Parathyroid adenoma (tissue), 2 donors: Measurements from ENCODE around the gene METTL1.
A peak's percentile ranks its signal among the peaks of the same experiment; 100 is the strongest.

Experiments
- H2AFZ ChIP-seq: fragments of 300-600 bp; sonication (generic); one replicate; pipeline ENCODE4 v1.7.0; 2017; ENCODE audit warnings: antibody characterized with exemption, mild to moderate bottlenecking
- H3K27ac ChIP-seq: fragments of 300-600 bp; sonication (generic); one replicate; pipeline ENCODE4 v1.7.0; 2017
- H3K27me3 ChIP-seq: fragments of 300-600 bp; sonication (generic); one replicate; pipeline ENCODE4 v1.7.0; 2017; ENCODE audit warnings: low read length; ENCODE audit not compliant: control insufficient read depth, insufficient read depth
- H3K36me3 ChIP-seq: fragments of 300-600 bp; sonication (generic); one replicate; pipeline ENCODE4 v1.7.0; 2017; ENCODE audit warnings: low read length; ENCODE audit not compliant: control insufficient read depth, insufficient read depth
- H3K4me1 ChIP-seq: fragments of 300-600 bp; sonication (generic); one replicate; pipeline ENCODE4 v1.7.0; 2017; ENCODE audit warnings: control low read depth
- H3K4me2 ChIP-seq: fragments of 300-600 bp; sonication (generic); one replicate; pipeline ENCODE4 v1.7.0; 2017; ENCODE audit warnings: low read length
- H3K4me3 ChIP-seq: fragments of 300-600 bp; sonication (generic); one replicate; pipeline ENCODE4 v1.7.0; 2017; ENCODE audit warnings: low read depth, low read length
- H3K79me2 ChIP-seq: fragments of 300-600 bp; sonication (generic); one replicate; pipeline ENCODE4 v1.7.0; 2017; ENCODE audit warnings: control low read depth
- H3K9ac ChIP-seq: fragments of 300-600 bp; sonication (generic); one replicate; pipeline ENCODE4 v1.7.0; 2017; ENCODE audit warnings: mild to moderate bottlenecking
- H3K9me3 ChIP-seq: fragments of 300-600 bp; sonication (generic); one replicate; pipeline ENCODE4 v1.7.0; 2017; ENCODE audit warnings: low read length; ENCODE audit not compliant: control insufficient read depth
- CTCF ChIP-seq: fragments of 300-600 bp; sonication (generic); IDR thresholded peaks from one replicate; pipeline ENCODE4 v1.7.0; 2017; ENCODE audit warnings: antibody characterized with exemption, mild to moderate bottlenecking
- donor health status: primary hyperparathyroidism.

Gene METTL1

DNA sequence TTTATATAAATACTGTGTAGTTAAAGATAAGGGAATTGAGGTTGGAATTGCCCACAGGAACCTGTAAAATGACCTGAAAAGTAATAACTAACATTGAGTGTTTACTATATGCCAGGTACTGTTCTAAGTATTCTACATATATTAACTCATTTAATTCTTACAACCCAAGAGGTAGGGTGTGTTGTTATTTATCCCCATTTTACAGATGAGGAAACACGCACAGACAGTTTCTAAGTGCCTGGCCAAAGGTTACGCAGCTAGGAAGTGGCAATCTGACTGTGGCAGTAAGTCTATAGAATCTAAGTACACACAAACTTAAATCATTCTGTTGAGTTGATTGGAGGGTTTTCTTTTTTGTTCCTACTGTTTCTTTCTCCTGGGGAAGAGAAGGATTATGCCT is 28.1 kb downstream of the METTL1 start:
- TF ChIP-seq CTCF, result no peak
- Histone ChIP-seq H3K4me2 (no peak overlapping the region), H3K4me3 (no peak overlapping the region), H3K9ac (no peak overlapping the region), H3K79me2 (no peaks in the 10 kb centered on the region), H3K27ac (no peak overlapping the region), H3K9me3 (no peaks in the 10 kb centered on the region), H2AFZ (peak overlapping the region; percentile 86), H3K36me3 (no peaks in the 10 kb centered on the region), H3K4me1 (peaks cover 9% of the 10 kb centered on the region), H3K27me3 (no peaks in the 10 kb centered on the region)

DNA sequence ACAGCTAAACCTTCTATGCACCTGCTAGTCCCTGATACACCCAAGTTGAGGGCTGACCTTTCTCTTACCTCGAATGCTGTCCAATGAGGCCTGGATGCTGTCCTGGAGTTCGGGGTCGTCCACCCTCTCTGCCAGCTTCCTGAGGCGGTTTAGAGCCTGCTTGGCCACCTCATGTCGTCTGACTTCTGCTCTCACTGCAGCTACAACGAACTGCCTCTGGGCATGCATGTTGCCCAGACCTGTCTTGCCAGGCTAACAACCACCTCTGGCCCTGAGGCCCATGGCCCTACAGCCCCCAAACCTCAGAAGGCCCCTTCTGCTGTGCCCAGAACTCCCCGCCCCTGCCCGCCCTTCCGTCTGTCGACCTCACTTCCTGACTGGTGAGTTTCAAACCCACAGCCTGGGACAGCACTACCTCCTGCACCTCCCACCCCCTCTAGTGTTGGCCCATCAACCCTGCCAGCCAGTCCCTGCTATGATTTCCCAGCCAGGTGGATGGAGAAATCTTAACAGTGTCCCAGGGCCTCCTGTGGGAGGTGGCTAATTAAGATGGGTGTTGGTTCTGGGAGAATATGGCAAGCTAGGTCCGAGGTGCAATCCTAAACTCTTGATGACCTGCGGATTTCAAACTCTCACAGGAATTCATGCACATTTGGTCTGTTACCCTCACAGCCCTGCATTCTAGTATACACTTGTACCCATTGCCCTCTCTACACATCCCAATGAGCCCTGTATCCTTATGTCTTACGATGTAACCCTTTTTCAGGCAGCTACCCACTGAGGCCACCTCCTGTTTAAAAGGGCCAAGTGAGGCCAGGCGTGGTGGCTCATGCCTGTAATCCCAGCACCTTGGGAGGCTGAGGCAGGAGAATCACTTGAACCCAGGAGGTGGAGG is 29.8 kb downstream of the METTL1 start:
- H3K27me3 ChIP-seq, result no peaks in the 10 kb centered on the region
- H3K4me2 ChIP-seq, result no peak overlapping the region
- no peaks in the 10 kb centered on the region for H3K36me3 ChIP-seq
- no peak for TF ChIP-seq CTCF
- H3K4me3 ChIP-seq, result no peak overlapping the region
- H3K27ac ChIP-seq, result peak overlapping the region; percentile 17
- H3K9me3 ChIP-seq, result no peaks in the 10 kb centered on the region
- H2AFZ ChIP-seq, result no peak overlapping the region
- peaks cover 13% of the 10 kb centered on the region for H3K4me1 ChIP-seq
- H3K9ac ChIP-seq, result no peak overlapping the region
- H3K79me2 ChIP-seq, result no peaks in the 10 kb centered on the region

DNA sequence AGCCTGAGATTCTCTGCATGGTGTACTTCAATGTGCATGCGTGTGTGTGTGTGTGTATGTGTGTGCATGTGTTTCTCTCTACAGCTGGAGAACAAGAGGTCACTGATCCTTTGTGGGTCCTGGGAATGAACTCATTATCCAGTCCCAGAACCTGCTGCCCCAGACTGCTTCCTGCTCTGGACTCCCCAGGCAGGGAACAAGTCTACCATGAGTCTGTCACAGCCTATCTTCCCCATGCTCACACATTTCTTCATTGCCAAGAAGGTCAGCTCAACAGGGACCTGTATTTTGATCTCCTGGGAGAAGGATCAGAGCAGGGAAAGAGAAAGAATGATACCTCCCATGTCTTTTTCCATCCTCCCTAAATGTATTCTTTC is 30.5 kb downstream of the METTL1 start:
- no peak overlapping the region for H3K4me2 ChIP-seq
- no peaks in the 10 kb centered on the region for H3K27me3 ChIP-seq
- H3K36me3 ChIP-seq, result no peaks in the 10 kb centered on the region
- no peak for TF ChIP-seq CTCF
- H2AFZ ChIP-seq, result no peak overlapping the region
- H3K4me1 ChIP-seq, result peaks cover 16% of the 10 kb centered on the region
- no peaks in the 10 kb centered on the region for H3K9me3 ChIP-seq
- no peak overlapping the region for H3K27ac ChIP-seq
- no peak overlapping the region for H3K4me3 ChIP-seq
- H3K79me2 ChIP-seq, result no peaks in the 10 kb centered on the region
- H3K9ac ChIP-seq, result no peak overlapping the region

DNA sequence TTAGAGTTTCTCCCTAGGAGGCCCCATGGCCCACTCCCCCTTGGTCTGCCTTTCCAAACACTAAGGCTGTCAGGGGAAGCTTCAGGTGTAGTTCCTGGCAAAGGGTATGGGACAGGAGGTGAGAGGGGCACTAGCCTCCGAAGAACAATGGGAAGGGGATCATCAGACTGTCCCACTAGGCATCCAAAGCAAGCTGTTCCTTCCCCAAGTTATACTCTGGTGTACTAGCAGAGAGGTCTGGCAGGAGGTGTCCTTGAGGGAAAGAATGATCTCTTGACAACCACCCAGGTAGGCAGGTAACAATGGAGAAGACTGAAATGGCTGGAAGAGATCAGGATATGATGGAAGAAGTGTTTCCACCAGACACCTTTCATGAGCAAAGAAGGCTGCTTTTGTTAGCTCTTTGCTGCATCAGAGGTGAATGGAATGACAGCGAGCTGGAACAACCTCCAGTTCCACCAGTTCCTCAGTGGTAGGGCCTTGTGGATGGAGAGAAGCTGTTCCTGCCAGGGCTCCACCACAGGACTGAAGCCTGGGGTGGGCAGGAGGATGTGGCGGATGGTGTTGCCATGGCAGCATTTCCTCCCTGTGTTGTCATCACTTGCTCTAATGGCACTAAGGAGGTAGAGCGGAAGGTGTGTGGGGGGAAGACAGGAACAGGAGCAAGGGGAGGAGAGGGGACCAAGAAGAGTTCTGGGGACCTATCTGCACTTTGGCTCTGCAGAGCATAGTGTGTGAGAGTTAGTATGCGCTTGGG is 31.1 kb downstream of the METTL1 start:
- H3K27ac ChIP-seq, result peak overlapping the region; percentile 21
- no peaks in the 10 kb centered on the region for H3K79me2 ChIP-seq
- no peak for TF ChIP-seq CTCF
- H3K4me1 ChIP-seq, result peaks cover 21% of the 10 kb centered on the region
- H3K36me3 ChIP-seq, result no peaks in the 10 kb centered on the region
- H3K9ac ChIP-seq, result no peak overlapping the region
- no peak overlapping the region for H3K4me3 ChIP-seq
- H3K27me3 ChIP-seq, result no peaks in the 10 kb centered on the region
- no peak overlapping the region for H2AFZ ChIP-seq
- H3K9me3 ChIP-seq, result no peaks in the 10 kb centered on the region
- H3K4me2 ChIP-seq, result no peak overlapping the region
